CD1c-positive myeloid dendritic cell (primary cell): ENCODE data around the gene ACAN.

Experiments used
- DNase-seq: peaks from one replicate; pipeline ENCODE4 v3.0.0-alpha.2; 2016; ENCODE audit errors: extremely low spot score

ACAN gene

DNA sequence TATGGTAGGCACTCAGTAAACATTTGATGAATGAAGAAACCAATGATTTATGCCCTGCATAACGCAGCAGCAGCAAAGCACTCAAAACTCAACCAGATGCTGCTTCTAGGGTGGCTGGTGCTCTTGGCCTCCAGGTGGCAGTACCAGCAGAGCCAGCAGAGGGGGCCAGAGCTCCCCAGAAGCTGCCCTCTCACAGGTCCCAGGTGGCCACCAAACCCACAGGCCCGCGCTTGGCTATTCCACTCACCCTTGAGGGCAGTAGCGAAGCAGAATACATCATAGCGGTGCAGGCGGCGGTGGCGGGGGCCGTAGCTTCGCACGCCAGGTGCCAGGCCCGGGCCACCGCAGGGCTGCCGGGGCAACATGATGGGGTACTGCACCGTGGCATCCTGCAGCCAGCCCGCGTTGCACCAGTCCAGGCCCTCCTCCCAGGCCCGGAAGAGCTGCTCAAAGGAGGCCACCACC lies 75.5 kb downstream of the ACAN start:
- DNase-seq = no peak

- no peak for DNase-seq
These were observed 77.9 kb downstream of the ACAN start for GRCh38 chr15:88880944-88881740.

DNA sequence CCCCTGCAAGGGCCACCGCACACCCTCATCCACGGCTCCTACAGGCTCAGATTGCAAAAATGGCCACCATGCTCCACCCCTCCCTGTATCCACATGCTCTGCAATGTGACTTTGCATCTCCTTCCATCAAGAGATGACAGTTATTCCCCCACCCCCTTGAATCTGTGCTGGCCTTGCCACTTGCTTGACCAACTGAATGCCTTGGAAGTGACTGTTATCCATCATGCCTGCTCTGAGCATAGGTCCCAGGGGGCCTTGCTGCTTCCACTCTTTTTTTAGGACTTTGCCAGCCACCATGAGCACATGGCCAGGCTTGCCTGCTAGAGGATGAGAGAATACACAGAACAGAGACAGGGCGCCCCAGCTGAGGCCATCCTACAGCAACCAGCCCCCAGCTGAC lies 78.5 kb downstream of the ACAN start:
- DNase-seq = no peak

- DNase-seq = no peak
These were observed 79.5 kb downstream of the ACAN start for GRCh38 chr15:88882785-88883184.

DNA sequence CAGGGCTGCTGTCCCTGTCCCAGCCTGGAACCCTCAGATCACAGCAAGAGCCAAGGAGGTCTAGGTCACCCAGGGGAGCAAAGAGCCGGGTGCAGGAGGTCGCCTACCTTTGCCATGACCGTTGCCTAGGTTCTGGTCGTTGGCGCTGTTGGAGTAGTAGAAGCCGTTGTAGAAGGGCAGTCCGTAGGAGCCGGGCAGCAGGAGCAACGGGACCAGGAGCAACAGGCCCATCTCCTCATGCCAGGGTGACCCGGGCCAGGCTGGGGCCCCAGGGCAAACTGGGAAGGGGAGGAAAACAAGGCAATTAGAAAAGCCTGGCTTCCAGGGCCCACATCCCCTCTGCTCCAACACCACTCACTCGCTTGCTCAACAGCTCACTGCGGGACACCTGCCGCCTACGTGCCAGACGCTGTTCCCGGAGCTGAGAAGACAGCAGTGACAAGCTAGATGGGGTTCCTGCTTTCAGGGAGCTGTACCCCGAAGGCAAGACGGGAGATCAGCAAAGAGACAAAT lies 83.9 kb downstream of the ACAN start:
- no peak for DNase-seq

- DNase-seq = no peak
These were observed 85.5 kb downstream of the ACAN start for GRCh38 chr15:88888719-88889118.

GRCh38 chr15:88890495-88890894 lies 87.3 kb downstream of the ACAN start:
- no peak for DNase-seq

DNA sequence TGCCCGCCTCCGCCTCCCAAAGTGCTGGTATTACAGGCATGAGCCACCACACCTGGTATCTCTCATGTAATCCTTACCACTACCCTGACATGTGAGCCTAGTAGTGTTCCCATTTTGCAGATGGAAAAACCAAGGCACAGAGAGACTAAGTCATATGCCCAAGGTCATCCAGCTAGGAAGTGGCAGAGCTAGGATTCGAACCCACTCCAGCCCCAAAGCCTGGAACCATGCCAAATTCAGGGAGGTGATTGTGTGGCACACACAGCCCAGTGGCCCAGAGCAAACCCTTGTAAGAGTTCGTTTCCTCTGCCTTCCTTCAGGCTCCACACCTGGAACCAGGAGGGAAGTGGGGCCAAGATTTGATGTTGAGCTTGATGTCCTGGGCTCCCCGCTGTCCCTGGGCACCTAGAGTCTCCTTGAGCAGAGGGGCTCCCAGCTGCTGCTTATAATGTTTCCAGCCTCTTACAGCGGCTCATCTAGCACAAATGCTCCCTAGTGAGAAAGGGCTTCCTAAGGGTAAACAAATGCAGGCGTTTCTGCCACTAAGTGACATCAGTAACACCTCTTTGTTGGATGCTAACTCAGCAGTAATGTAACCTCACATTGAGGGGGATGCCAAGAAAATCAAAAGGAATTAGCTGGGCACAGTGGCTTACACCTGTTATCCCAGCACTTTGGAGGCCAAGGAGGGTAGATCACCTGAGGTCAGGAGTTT lies 88.5 kb downstream of the ACAN start:
- no peak for DNase-seq

DNA sequence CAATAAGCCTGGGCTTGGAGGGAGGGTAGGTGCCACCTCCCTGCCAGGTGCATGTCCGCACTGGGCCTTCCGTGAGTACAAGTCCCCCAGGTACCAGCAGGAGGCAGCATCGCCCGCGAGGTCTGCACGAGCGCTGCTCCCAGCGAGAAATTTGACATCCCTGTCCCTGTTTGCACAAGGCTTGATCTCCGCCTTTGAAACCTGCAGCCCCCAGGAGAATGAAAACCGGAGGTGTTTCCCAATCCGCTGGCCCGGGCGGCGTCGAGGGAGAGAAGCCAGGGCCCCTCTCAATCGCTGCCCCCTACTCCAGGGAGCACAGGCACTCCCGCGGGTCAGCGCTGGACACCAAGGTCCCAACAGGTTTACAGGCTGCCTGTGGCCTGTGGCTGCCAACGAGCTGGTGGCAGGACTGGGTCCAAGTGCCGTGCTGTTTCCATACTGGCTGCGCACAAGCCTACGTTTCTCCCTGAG lies 91.1 kb downstream of the ACAN start:
- DNase-seq = peak; percentile 62

DNA sequence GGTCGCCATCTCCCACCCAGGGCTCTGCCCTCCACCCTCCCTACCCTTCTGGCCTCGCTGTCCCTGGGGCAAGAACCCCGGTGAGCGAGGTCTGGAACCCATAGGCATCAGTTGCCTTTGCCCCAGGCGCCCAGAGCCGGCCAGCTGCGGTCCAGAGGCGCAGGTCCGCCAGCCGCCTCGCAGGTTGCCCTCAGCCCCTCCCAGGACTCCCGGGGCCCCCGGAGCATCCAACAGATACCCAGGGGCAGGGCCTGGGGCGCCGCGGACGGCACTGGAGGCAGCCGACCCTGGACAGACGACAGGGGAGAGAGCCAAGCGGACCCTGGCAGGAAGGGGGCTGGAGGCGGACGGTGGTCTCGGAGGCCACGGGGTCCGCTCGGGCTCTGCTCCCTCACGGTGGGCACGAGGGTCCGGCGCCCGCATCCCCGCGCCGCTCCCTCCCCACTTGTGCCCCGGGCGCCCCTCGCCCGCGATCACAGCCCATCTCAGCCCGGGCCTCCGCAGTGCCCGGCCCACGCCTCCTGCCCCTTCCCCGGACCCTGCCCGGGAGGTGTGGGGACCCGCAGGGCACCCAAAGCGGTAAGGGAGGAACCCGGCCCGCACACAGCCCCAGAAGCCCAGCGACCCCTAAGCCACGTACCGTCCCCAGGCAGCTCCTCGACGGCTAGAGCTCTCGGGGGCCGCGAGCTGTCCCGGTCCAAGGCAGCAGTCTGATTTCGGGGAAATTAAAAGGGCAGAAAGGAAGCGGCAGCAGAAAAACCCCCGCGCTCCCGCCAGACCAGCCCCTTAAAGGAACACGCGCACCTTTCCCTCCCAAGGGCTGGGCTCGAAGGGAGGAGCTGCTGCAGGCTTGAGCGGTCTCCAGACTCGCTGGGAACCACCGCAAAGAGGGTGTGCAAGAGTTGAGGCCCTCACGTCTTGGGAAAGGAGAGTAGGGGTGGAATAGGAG lies 91.9 kb downstream of the ACAN start, which contains the start of gene HAPLN3:
Gene HAPLN3, minus strand, starts transcription at position 726 of the 949 bp plus-strand sequence. CDS start 8,246 bp downstream, outside the sequence.
- peak; percentile 14 for DNase-seq

GRCh38 chr15:88896333-88897033 lies 93.2 kb downstream of the ACAN start:
- no peak for DNase-seq

DNA sequence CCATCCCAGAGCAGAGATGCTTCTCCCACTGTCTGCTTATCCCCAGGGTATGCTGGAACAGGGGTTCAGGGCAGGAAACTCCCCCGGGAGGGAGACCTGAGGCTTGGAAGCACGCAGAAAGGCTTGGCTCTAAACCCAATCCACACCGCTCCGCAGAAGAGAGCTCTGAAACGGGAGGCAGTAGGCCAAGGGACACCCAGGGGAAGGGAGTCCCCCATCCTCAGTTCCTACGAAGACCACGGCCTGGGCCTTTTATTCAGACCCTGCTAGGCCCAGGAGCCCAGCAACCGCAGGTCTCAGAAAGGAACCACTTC lies 93.9 kb downstream of the ACAN start:
- DNase-seq = no peak

DNA sequence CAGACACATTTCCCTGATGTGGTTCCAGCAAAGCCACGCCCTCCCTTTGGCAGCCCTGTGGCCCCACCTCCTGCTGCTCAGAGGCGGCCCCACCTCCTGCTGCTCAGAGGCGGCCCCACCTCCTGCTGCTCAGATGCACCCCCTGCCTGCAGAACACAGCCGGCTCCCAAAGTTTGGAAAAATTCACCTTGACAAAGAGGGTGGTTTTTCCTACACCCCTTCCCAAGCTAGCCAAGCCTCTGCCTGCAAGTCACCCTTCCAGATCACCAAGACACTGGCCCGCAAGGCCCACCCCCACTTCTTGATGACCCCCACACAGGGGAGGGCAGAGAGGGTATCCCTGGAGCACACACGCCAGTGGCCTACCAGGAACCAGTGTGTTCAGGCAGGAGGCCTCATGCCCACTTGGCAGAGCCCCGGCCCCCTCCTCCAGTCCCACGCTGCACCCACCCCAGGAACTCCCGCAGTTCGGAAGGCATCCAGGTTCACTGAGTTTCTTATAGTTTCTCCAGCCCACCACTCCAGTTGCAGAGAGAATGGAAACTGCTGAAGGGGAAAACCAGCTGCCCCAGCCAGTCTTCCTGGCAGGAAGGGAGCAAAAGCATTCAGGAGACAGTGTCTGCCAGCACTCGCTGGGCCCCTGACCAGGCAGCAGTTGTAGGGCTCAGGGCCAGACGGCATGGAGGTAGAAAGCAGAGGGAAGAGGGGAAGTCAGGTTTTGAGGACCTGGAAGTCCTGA lies 94.4 kb downstream of the ACAN start:
- DNase-seq = peak; percentile 71

DNA sequence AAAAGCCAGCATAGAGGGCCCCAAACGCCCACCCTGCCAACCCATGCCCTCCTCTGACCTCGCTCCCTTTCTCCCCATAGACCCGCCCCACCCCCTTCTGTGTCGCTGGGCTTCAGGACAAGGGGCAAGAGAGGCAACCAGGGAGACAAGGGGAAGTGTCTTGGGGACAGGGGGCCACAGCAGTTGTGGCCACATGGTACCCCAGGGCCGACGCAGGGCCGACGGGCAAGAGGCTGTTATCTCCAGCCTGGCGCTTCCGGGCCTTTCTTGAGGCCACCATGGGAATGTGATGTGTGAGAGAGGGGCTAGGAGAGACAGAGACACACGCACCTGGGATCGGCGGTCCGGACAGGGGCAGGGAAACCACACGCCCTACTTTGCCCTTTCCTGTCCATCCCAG lies 95.5 kb downstream of the ACAN start:
- DNase-seq = no peak

DNA sequence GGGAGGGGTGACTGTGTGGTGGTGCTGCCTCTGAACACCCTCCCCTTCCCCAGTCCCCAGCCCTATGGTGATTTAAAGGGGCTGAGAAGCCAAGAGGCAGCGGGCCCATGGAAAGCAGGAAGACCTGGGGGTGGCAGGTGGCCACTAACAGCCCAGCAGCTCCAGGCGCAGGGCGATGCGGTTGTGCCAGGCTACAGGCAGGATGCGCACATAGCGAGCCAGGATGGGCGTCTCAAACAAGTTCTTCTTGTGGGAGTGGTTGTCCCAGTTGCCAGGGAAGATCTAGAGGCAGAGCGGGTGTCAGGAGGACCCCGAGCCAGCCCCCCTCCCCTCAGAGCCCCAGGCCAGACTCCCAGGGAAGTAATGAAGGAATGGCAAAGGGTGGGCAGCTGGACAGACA lies 96.0 kb downstream of the ACAN start:
- no peak for DNase-seq

- DNase-seq = no peak
These were observed 97.2 kb downstream of the ACAN start for GRCh38 chr15:88900309-88900981.

GRCh38 chr15:88900982-88901418 lies 97.8 kb downstream of the ACAN start:
- no peak for DNase-seq

DNA sequence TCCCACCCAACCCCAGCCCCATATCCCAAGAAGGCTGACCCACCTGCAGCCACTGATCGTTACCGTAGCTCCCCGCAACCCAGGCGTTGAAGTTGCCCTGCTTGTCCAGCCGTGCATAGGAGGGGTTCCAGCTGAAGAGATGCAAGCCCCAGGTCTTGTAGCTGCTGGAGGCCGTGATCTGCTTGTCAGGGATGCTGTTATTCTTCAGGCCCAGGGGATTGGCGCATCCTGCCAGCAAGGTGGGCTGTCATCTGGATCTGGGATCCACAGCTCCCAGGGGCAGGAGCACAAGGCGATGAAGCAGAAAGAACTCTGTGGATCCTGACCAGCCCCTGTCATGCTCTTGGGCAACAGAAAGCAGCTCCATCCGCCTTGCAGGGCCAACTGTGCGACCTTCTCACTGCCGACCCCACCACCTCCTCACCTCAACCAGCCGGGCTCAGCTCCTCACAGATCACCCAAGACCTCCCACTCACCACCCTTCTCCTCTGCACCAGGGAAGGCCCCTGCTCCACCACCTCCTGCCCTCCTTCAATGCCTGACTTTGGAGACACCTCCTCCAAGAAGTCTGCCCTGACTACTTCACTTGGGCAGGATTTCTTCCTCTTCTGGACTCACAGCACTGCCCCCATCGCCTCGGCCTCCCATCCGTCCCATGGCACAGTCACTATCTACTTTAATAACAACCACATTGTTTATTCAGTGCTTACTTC lies 98.4 kb downstream of the ACAN start:
- DNase-seq = no peak

- DNase-seq = no peak
These were observed 99.1 kb downstream of the ACAN start for GRCh38 chr15:88902221-88902835.
